HEK293 (cell line): Measurements from ENCODE around the gene SLC2A6.

Experiments used
- BCL11A ChIP-seq: fragments of 450-650 bp; formaldehyde crosslinking; IDR thresholded peaks from 2 replicates; pipeline ENCODE4 v1.5.1; 2016; ENCODE audit warnings: low read depth, missing biosample characterization, missing genetic modification characterization
- CTCF ChIP-seq: fragments of 450-650 bp; formaldehyde crosslinking; IDR thresholded peaks from 2 replicates; pipeline ENCODE4 v1.5.1; 2016; ENCODE audit warnings: missing biosample characterization, missing genetic modification characterization
- HOXA7 ChIP-seq: sonication (generic); formaldehyde crosslinking; IDR thresholded peaks from 2 replicates; pipeline ENCODE4 v1.8.1; 2022; ENCODE audit warnings: missing genetic modification reagents, borderline replicate concordance
- HOXD13 ChIP-seq: sonication (generic); formaldehyde crosslinking; IDR thresholded peaks from 2 replicates; pipeline ENCODE4 v1.8.0; 2022; ENCODE audit warnings: missing genetic modification reagents, borderline replicate concordance
- KLF8 ChIP-seq: fragments of 450-650 bp; formaldehyde crosslinking; IDR thresholded peaks from 2 replicates; pipeline ENCODE4 v1.5.1; 2016; ENCODE audit warnings: missing biosample characterization, missing genetic modification characterization
- RBAK ChIP-seq: fragments of 450-650 bp; formaldehyde crosslinking; IDR thresholded peaks from 2 replicates; pipeline ENCODE4 v1.5.1; 2016; ENCODE audit warnings: missing biosample characterization, missing genetic modification characterization
- SALL2 ChIP-seq: fragments of 450-650 bp; formaldehyde crosslinking; IDR thresholded peaks from 2 replicates; pipeline ENCODE4 v1.5.0; 2017; ENCODE audit warnings: missing biosample characterization, mild to moderate bottlenecking, missing genetic modification characterization, borderline replicate concordance
- YY1 ChIP-seq: fragments of 450-650 bp; formaldehyde crosslinking; IDR thresholded peaks from 2 replicates; pipeline ENCODE4 v1.5.1; 2018; ENCODE audit warnings: missing biosample characterization, missing genetic modification characterization
- TF ChIP-seq, protein P1 (sequence below): fragments of 450-650 bp; formaldehyde crosslinking; IDR thresholded peaks from 2 replicates; pipeline ENCODE4 v1.5.0; 2017; ENCODE audit warnings: missing biosample characterization, missing genetic modification characterization, borderline replicate concordance
- TF ChIP-seq, protein P2 (sequence below): fragments of 450-650 bp; formaldehyde crosslinking; conservative IDR thresholded peaks from 2 replicates; pipeline ENCODE4 v1.5.1; 2016; ENCODE audit warnings: low read depth, missing biosample characterization, missing genetic modification characterization
- TF ChIP-seq, protein P3 (sequence below): fragments of 450-650 bp; formaldehyde crosslinking; optimal IDR thresholded peaks from 2 replicates; pipeline ENCODE3; 2016; ENCODE audit warnings: missing biosample characterization, mild to moderate bottlenecking, missing genetic modification characterization

DNA sequence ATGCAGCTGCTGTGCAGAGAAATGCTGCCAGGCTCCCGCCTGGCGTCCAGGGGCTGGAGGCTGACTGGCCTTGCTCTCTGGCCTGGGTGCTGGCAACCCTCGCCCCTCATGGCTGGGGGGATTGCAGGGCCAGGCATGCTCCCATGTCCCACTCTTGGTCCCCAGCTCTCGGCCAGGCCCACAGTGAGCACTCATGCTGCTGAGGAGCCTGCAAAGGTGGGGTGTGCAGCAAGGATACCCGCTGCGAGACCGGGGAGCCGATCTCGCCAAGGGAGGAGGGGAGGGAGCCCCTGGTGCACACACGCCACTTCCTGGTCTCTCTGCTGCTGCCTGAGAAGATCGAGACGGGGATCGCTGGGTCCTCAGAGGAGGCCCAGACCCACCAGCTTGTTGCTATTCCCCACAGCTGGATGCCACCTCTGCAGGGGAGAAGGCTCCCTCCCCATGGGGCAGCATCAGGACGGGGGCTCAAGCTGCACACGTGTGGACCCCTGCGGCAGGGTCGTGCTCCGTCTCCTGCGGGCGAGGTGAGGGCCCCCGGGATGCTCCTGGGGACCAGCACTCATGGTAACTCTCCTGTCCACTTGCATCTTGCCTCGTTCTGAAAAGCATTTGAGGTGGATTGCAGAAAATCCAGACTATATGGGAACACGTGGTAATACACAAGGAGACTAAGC, 33.5 kb downstream of the SLC2A6 start:
- no peak for TF ChIP-seq CTCF (tag by site-specific recombination)
- TF ChIP-seq BCL11A (tag by site-specific recombination), result no peak
- TF ChIP-seq SALL2 (tag by site-specific recombination), result no peak
- TF ChIP-seq, protein P1, sequence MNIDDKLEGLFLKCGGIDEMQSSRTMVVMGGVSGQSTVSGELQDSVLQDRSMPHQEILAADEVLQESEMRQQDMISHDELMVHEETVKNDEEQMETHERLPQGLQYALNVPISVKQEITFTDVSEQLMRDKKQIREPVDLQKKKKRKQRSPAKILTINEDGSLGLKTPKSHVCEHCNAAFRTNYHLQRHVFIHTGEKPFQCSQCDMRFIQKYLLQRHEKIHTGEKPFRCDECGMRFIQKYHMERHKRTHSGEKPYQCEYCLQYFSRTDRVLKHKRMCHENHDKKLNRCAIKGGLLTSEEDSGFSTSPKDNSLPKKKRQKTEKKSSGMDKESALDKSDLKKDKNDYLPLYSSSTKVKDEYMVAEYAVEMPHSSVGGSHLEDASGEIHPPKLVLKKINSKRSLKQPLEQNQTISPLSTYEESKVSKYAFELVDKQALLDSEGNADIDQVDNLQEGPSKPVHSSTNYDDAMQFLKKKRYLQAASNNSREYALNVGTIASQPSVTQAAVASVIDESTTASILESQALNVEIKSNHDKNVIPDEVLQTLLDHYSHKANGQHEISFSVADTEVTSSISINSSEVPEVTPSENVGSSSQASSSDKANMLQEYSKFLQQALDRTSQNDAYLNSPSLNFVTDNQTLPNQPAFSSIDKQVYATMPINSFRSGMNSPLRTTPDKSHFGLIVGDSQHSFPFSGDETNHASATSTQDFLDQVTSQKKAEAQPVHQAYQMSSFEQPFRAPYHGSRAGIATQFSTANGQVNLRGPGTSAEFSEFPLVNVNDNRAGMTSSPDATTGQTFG, result no peak
- TF ChIP-seq KLF8, result no peak
- TF ChIP-seq YY1 (tag by site-specific recombination), result no peak
- TF ChIP-seq HOXD13, result no peak
- TF ChIP-seq, protein P2, sequence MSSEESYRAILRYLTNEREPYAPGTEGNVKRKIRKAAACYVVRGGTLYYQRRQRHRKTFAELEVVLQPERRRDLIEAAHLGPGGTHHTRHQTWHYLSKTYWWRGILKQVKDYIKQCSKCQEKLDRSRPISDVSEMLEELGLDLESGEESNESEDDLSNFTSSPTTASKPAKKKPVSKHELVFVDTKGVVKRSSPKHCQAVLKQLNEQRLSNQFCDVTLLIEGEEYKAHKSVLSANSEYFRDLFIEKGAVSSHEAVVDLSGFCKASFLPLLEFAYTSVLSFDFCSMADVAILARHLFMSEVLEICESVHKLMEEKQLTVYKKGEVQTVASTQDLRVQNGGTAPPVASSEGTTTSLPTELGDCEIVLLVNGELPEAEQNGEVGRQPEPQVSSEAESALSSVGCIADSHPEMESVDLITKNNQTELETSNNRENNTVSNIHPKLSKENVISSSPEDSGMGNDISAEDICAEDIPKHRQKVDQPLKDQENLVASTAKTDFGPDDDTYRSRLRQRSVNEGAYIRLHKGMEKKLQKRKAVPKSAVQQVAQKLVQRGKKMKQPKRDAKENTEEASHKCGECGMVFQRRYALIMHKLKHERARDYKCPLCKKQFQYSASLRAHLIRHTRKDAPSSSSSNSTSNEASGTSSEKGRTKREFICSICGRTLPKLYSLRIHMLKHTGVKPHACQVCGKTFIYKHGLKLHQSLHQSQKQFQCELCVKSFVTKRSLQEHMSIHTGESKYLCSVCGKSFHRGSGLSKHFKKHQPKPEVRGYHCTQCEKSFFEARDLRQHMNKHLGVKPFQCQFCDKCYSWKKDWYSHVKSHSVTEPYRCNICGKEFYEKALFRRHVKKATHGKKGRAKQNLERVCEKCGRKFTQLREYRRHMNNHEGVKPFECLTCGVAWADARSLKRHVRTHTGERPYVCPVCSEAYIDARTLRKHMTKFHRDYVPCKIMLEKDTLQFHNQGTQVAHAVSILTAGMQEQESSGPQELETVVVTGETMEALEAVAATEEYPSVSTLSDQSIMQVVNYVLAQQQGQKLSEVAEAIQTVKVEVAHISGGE (tag by site-specific recombination), result no peak
- TF ChIP-seq, protein P3, sequence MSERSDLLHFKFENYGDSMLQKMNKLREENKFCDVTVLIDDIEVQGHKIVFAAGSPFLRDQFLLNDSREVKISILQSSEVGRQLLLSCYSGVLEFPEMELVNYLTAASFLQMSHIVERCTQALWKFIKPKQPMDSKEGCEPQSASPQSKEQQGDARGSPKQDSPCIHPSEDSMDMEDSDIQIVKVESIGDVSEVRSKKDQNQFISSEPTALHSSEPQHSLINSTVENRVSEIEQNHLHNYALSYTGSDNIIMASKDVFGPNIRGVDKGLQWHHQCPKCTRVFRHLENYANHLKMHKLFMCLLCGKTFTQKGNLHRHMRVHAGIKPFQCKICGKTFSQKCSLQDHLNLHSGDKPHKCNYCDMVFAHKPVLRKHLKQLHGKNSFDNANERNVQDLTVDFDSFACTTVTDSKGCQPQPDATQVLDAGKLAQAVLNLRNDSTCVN, result no peak
- no peak for TF ChIP-seq HOXA7
- TF ChIP-seq RBAK (tag by site-specific recombination), result no peak
